Gastroesophageal sphincter (tissue), 4 donors: Measurements from ENCODE around the gene PTPRD. TPM values are rescaled to one million over a fixed set of nuclear protein-coding genes. Genes with fewer than 3 reads are reported as not detected.

ENCODE experiments used
- ATAC-seq: fragments of 150-250 bp; one replicate; pipeline ENCODE4 v1.9.1; 2016; ENCODE audit warnings: mild to moderate bottlenecking, moderate library complexity
- H3K27ac ChIP-seq, 4 donors: fragments of 200-600 bp; sonication (generic) in 3 of 4; 1 replicate in 3 of 4; 2 replicates in 1 of 4; pipeline ENCODE4 v1.5.1; 2016 to 2019
- H3K27me3 ChIP-seq: fragments of 200-600 bp; sonication (generic); one replicate; pipeline ENCODE4 v1.5.1; 2019
- H3K36me3 ChIP-seq, 2 donors: fragments of 200-600 bp; sonication (generic); one replicate each; pipeline ENCODE4 v1.5.1; 2019; ENCODE audit warnings: control low read depth in 1 of 2
- H3K4me1 ChIP-seq, 3 donors: fragments of 200-600 bp; sonication (generic); 1 replicate in 2 of 3; 2 replicates in 1 of 3; pipeline ENCODE4 v1.5.1; 2016 to 2019; ENCODE audit warnings: control low read depth in 2 of 3
- H3K4me3 ChIP-seq, 2 donors: fragments of 200-600 bp; sonication (generic); one replicate each; pipeline ENCODE4 v1.5.1; 2019; ENCODE audit warnings: mild to moderate bottlenecking in 1 of 2, moderate library complexity in 1 of 2
- H3K9me3 ChIP-seq, 3 donors: fragments of 200-600 bp; sonication (generic); one replicate each; pipeline ENCODE4 v1.5.1; 2017 to 2019; ENCODE audit warnings: control low read depth in 2 of 3
- EP300 ChIP-seq: sonication (generic); formaldehyde crosslinking; IDR thresholded peaks from one replicate; pipeline ENCODE4 v1.6.1; 2017; ENCODE audit warnings: antibody characterized with exemption, mild to moderate bottlenecking
- POLR2A ChIP-seq, 2 donors: fragments of 450-650 bp; IDR thresholded peaks; one replicate each; pipeline ENCODE4 v1.6.1; 2017; ENCODE audit warnings: antibody characterized with exemption in 2 of 2, mild to moderate bottlenecking in 2 of 2, moderate library complexity in 1 of 2
- POLR2AphosphoS5 ChIP-seq: sonication (generic); formaldehyde crosslinking; IDR thresholded peaks from one replicate; pipeline ENCODE4 v1.6.1; 2017; ENCODE audit warnings: antibody characterized with exemption
- WGBS, 2 donors: methylation state at CpG; one replicate each; pipeline ENCODE4 v1.1.5; 2018; ENCODE audit warnings: low coverage in 1 of 2; 5-methylcytosine and 5-hydroxymethylcytosine counted together
- total RNA-seq, 4 donors: library from RNA; depleted of rRNA; stranded (reverse); fragments of >200 nt; gene quantifications; one replicate each; pipeline ENCODE4 v1.1.0, GENCODE V29; 2016
- TF ChIP-seq, protein P1 (sequence below), 4 experiments: fragments of 200-600 bp in 2 of 4; fragments of 450-650 bp in 2 of 4; sonication (generic) in 1 of 4; IDR thresholded peaks; one replicate each; pipeline ENCODE4 v1.5.1; 2017 to 2019; ENCODE audit warnings: antibody characterized with exemption in 4 of 4, mild to moderate bottlenecking in 2 of 4, moderate library complexity in 2 of 4

PTPRD gene
- total RNA-seq, 4 donors from 2014 or later: 3.5 to 53.9 (median 15.8) TPM

DNA sequence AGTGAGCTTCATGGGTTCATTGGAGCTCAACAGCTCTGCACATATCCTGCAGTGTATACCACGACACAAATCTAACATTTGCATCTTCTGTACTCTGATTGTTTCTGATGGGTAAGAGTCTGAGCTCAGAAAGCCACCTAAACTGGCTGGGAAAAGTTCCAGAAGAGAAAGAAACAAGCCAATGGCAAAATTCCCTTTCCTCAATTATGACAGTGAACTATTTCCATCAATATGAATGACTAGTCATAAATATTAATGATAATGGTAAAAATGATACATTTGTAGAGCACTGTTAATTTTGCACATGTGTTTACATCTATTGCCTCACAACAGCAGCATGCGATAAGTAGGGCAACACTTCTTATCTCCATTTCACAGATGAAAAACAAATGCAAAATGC, 1711.7 kb downstream of the PTPRD start:
- no peaks in the 10 kb centered on the region for H3K27me3 ChIP-seq
- no peak overlapping the region for H3K4me3 ChIP-seq
- no peak for TF ChIP-seq POLR2A (IDR thresholded peaks at IDR 0.05)
- TF ChIP-seq EP300: no peak
- TF ChIP-seq POLR2AphosphoS5: no peak
- TF ChIP-seq, protein P1, sequence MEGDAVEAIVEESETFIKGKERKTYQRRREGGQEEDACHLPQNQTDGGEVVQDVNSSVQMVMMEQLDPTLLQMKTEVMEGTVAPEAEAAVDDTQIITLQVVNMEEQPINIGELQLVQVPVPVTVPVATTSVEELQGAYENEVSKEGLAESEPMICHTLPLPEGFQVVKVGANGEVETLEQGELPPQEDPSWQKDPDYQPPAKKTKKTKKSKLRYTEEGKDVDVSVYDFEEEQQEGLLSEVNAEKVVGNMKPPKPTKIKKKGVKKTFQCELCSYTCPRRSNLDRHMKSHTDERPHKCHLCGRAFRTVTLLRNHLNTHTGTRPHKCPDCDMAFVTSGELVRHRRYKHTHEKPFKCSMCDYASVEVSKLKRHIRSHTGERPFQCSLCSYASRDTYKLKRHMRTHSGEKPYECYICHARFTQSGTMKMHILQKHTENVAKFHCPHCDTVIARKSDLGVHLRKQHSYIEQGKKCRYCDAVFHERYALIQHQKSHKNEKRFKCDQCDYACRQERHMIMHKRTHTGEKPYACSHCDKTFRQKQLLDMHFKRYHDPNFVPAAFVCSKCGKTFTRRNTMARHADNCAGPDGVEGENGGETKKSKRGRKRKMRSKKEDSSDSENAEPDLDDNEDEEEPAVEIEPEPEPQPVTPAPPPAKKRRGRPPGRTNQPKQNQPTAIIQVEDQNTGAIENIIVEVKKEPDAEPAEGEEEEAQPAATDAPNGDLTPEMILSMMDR (IDR thresholded peaks at IDR 0.05): no peak
- no peak for ATAC-seq
- no peak overlapping the region for H3K27ac ChIP-seq
- H3K4me1 ChIP-seq: peaks cover 0 to 1% (median 0%) of the 10 kb centered on the region in 3 donors
- no peaks in the 10 kb centered on the region for H3K9me3 ChIP-seq
- WGBS, 2 donors: 73 to 82% methylated on average over 2 of the region's 2 CpGs
- H3K36me3 ChIP-seq: no peaks in the 10 kb centered on the region

DNA sequence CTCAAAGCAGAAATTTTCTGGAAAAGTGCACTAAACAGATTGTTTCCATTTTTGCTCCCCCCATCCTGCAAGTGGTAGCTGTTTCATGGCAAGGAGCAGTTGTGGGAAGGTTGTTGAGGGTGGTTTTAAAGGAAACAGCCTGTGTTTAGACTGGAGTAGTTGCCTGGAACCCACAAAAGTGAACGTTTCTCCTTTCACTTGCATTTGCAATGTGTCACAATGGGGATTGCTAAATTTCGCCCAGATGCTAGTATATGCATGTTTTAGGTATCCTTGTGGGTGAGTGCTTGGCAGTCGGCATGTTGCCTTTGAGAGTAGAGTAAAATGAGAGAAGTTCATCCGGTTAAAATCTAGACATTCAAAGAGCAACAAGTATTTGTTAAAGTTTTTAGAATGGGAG, 1713.3 kb downstream of the PTPRD start:
- no peak overlapping the region for H3K4me3 ChIP-seq
- H3K27ac ChIP-seq: no peak overlapping the region
- H3K9me3 ChIP-seq: no peaks in the 10 kb centered on the region
- TF ChIP-seq, protein P1 (IDR thresholded peaks at IDR 0.05): no peak
- no peak for TF ChIP-seq POLR2A (IDR thresholded peaks at IDR 0.05)
- no peak for TF ChIP-seq EP300
- no peak for TF ChIP-seq POLR2AphosphoS5
- WGBS, 2 donors: 57 to 80% methylated on average over 2 to 4 of the region's 4 CpGs
- no peak for ATAC-seq
- H3K36me3 ChIP-seq: no peaks in the 10 kb centered on the region
- H3K27me3 ChIP-seq: no peaks in the 10 kb centered on the region
- peaks cover 0 to 9% (median 0%) of the 10 kb centered on the region in 3 donors for H3K4me1 ChIP-seq

DNA sequence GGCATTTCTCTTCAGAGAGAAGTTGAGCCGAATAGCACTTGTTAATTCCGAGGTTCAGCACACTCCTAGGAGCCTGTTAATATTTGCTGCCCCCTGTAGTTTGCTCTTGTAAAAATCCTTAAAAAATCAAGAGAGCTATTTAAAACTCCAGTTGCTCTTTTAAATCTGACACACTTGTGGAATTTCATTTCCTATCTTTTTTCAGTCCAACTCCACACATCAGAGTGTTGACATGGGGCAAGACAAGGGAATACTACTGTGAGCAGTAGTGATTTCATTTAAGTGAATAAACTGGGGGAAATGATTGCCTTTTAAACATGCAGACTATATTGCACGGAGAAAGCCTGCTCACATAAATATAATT, 1717.0 kb downstream of the PTPRD start:
- no peak for ATAC-seq
- H3K36me3 ChIP-seq: no peaks in the 10 kb centered on the region
- H3K9me3 ChIP-seq: no peaks in the 10 kb centered on the region
- no peak overlapping the region for H3K27ac ChIP-seq
- TF ChIP-seq POLR2AphosphoS5 (no peak), EP300 (no peak), POLR2A (IDR thresholded peaks at IDR 0.05) (no peak)
- TF ChIP-seq, protein P1 (IDR thresholded peaks at IDR 0.05): peak; percentile 33 to 60 (median 50)
- 14 to 35% methylated on average over 3 of the region's 3 CpGs for WGBS, 2 donors
- H3K27me3 ChIP-seq: no peaks in the 10 kb centered on the region
- H3K4me3 ChIP-seq: no peak overlapping the region
- H3K4me1 ChIP-seq: peaks cover 0 to 9% (median 0%) of the 10 kb centered on the region in 3 donors

DNA sequence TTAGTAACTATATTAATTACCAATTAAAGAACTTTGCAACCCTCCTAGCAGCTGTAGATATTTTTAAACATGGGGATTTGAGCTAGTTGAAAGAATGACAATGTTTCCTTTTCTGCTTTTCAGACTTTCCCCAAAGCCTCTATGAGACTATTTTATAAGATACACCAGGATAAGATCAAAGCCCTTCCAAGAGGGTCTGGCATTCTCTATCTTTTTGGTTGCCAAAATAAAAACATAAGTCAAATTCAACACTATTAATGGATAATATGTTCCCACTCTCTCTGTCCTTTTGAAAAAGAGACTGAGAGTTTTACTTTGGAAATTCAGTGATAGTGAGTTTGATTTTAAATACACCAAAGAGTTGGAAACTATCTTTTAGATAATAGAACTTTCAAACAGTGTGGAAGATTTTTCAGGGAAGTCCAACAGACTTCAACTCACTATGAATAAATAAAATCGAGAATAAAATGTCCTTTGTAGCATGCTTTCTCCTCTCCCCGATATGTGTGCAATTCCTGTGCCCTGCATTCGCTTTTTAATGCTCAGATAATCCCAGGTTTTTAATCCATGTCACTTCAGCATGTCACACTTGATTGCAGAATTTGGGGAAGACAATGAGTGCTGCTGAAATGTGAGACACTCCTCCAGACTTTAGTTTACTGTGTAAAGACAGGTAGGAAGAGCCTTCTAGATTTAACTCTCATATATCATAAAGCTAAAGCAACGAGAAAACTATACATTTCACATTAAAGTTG, 1717.5 kb downstream of the PTPRD start:
- no peak for TF ChIP-seq POLR2A (IDR thresholded peaks at IDR 0.05)
- TF ChIP-seq, protein P1 (IDR thresholded peaks at IDR 0.05): no peak
- TF ChIP-seq POLR2AphosphoS5: no peak
- no peak for TF ChIP-seq EP300
- Histone ChIP-seq H3K4me1 (peaks cover 0 to 9% (median 0%) of the 10 kb centered on the region in 3 donors), H3K36me3 (no peaks in the 10 kb centered on the region), H3K27me3 (no peaks in the 10 kb centered on the region), H3K4me3 (no peak overlapping the region), H3K9me3 (no peaks in the 10 kb centered on the region), H3K27ac (no peak overlapping the region)
- no peak for ATAC-seq
- WGBS, 2 donors: 8 to 9% methylated on average over 4 of the region's 4 CpGs

DNA sequence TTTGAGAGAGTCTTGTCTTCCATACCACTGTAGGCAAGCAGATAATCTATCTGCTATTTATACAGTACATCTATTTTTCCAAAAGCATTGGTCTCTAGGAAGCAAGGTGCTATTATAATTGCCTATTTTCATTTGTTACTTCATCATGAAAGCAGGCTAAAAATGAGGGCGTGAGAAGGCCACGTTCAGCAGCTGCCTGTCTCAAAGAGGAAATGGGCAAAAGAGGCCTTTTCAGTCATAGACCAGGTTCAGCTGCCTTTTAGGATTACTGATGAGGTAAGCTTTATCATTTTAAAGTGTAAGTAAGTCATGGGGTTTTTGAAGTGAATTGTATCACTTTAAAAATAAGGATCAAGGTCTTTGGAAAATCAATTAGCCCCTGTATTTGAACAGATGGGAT, 1722.1 kb downstream of the PTPRD start:
- no peaks in the 10 kb centered on the region for H3K9me3 ChIP-seq
- WGBS, 2 donors: 68 to 75% methylated on average over 2 of the region's 2 CpGs
- no peak for ATAC-seq

More for the DNA sequence above, 1722.1 kb downstream of the PTPRD start:
- no peaks in the 10 kb centered on the region for H3K27me3 ChIP-seq
- H3K4me3 ChIP-seq: no peak overlapping the region
- TF ChIP-seq POLR2AphosphoS5 (no peak), POLR2A (IDR thresholded peaks at IDR 0.05) (no peak), EP300 (no peak)
- TF ChIP-seq, protein P1 (IDR thresholded peaks at IDR 0.05): no peak
- H3K4me1 ChIP-seq: peaks cover 0 to 4% (median 0%) of the 10 kb centered on the region in 3 donors
- H3K36me3 ChIP-seq: no peaks in the 10 kb centered on the region
- H3K27ac ChIP-seq: no peak overlapping the region
